WTC11 (cell line): ENCODE measurements around the gene GALNT18.

Experiments used
- GABPB1 ChIP-seq: sonication (generic); formaldehyde crosslinking; IDR thresholded peaks from 2 replicates; pipeline ENCODE4 v1.8.1; 2023; ENCODE audit warnings: mild to moderate bottlenecking, missing genetic modification reagents
- IRF2 ChIP-seq: sonication (generic); formaldehyde crosslinking; IDR thresholded peaks from 2 replicates; pipeline ENCODE4 v1.8.0; 2022; ENCODE audit warnings: low read depth, missing genetic modification reagents, borderline replicate concordance
- JUN ChIP-seq: sonication (generic); formaldehyde crosslinking; IDR thresholded peaks from 2 replicates; pipeline ENCODE4 v1.8.0; 2023; ENCODE audit warnings: mild to moderate bottlenecking, missing genetic modification reagents
- STAT6 ChIP-seq: sonication (generic); formaldehyde crosslinking; conservative IDR thresholded peaks from 2 replicates; pipeline ENCODE4 v1.8.1; 2023; ENCODE audit warnings: mild to moderate bottlenecking, low read depth, missing genetic modification reagents, moderate library complexity
- TP53 ChIP-seq: sonication (generic); formaldehyde crosslinking; IDR thresholded peaks from 2 replicates; pipeline ENCODE4 v1.8.1; 2023; ENCODE audit warnings: mild to moderate bottlenecking, missing genetic modification reagents
- USF1 ChIP-seq: sonication (generic); formaldehyde crosslinking; IDR thresholded peaks from 2 replicates; pipeline ENCODE4 v1.8.0; 2022; ENCODE audit warnings: mild to moderate bottlenecking, missing genetic modification reagents
- ZNF121 ChIP-seq: sonication (generic); formaldehyde crosslinking; IDR thresholded peaks from 2 replicates; pipeline ENCODE4 v1.8.0; 2023; ENCODE audit warnings: missing genetic modification reagents
- ZNF232 ChIP-seq: sonication (generic); formaldehyde crosslinking; IDR thresholded peaks from 2 replicates; pipeline ENCODE4 v1.8.0; 2022; ENCODE audit warnings: mild to moderate bottlenecking, missing genetic modification reagents
- ZNF317 ChIP-seq: sonication (generic); formaldehyde crosslinking; IDR thresholded peaks from 2 replicates; pipeline ENCODE4 v1.8.1; 2023; ENCODE audit warnings: low read depth, mild to moderate bottlenecking, moderate library complexity, missing genetic modification reagents, borderline replicate concordance
- TF ChIP-seq, protein P1 (sequence below): fragments of 200-600 bp; IDR thresholded peaks from 2 replicates; pipeline ENCODE4 v1.8.0; 2022; ENCODE audit warnings: antibody characterized with exemption
- TF ChIP-seq, protein P2 (sequence below): sonication (generic); formaldehyde crosslinking; IDR thresholded peaks from 2 replicates; pipeline ENCODE4 v1.8.0; 2022; ENCODE audit warnings: mild to moderate bottlenecking, missing genetic modification reagents
- TF ChIP-seq, protein P3 (sequence below): sonication (generic); formaldehyde crosslinking; IDR thresholded peaks from 2 replicates; pipeline ENCODE4 v1.8.0; 2022; ENCODE audit warnings: mild to moderate bottlenecking, missing genetic modification reagents

- TF ChIP-seq, protein P1, sequence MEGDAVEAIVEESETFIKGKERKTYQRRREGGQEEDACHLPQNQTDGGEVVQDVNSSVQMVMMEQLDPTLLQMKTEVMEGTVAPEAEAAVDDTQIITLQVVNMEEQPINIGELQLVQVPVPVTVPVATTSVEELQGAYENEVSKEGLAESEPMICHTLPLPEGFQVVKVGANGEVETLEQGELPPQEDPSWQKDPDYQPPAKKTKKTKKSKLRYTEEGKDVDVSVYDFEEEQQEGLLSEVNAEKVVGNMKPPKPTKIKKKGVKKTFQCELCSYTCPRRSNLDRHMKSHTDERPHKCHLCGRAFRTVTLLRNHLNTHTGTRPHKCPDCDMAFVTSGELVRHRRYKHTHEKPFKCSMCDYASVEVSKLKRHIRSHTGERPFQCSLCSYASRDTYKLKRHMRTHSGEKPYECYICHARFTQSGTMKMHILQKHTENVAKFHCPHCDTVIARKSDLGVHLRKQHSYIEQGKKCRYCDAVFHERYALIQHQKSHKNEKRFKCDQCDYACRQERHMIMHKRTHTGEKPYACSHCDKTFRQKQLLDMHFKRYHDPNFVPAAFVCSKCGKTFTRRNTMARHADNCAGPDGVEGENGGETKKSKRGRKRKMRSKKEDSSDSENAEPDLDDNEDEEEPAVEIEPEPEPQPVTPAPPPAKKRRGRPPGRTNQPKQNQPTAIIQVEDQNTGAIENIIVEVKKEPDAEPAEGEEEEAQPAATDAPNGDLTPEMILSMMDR = no peak
- TF ChIP-seq IRF2 (CRISPR knock-in tag) = no peak
- TF ChIP-seq ZNF232 (CRISPR knock-in tag) = no peak
- no peak for TF ChIP-seq USF1 (CRISPR knock-in tag)
- no peak for TF ChIP-seq GABPB1
- no peak for TF ChIP-seq TP53 (CRISPR knock-in tag)
- no peak for TF ChIP-seq STAT6 (CRISPR knock-in tag)
- TF ChIP-seq, protein P2, sequence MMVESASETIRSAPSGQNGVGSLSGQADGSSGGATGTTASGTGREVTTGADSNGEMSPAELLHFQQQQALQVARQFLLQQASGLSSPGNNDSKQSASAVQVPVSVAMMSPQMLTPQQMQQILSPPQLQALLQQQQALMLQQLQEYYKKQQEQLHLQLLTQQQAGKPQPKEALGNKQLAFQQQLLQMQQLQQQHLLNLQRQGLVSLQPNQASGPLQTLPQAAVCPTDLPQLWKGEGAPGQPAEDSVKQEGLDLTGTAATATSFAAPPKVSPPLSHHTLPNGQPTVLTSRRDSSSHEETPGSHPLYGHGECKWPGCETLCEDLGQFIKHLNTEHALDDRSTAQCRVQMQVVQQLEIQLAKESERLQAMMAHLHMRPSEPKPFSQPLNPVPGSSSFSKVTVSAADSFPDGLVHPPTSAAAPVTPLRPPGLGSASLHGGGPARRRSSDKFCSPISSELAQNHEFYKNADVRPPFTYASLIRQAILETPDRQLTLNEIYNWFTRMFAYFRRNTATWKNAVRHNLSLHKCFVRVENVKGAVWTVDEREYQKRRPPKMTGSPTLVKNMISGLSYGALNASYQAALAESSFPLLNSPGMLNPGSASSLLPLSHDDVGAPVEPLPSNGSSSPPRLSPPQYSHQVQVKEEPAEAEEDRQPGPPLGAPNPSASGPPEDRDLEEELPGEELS (CRISPR knock-in tag) = no peak
- no peak for TF ChIP-seq JUN (CRISPR knock-in tag)
- TF ChIP-seq, protein P3, sequence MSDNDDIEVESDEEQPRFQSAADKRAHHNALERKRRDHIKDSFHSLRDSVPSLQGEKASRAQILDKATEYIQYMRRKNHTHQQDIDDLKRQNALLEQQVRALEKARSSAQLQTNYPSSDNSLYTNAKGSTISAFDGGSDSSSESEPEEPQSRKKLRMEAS (CRISPR knock-in tag) = no peak
- no peak for TF ChIP-seq ZNF317
- no peak for TF ChIP-seq ZNF121 (CRISPR knock-in tag)
Observed at GRCh38 chr11:11265320-11265719, 356.5 kb downstream of the GALNT18 start.
